ENCODE results near the gene MFAP4. TPM values are rescaled to one million over a fixed set of nuclear protein-coding genes. Genes with fewer than 3 reads are reported as not detected.

Gene MFAP4
- total and polyA plus RNA-seq, 9 of the 15 experiments (the other 6 are each of a cell fraction or from before 2014, with no cell fraction given) = 0.07 to 0.24 TPM; not detected in 7

DNA sequence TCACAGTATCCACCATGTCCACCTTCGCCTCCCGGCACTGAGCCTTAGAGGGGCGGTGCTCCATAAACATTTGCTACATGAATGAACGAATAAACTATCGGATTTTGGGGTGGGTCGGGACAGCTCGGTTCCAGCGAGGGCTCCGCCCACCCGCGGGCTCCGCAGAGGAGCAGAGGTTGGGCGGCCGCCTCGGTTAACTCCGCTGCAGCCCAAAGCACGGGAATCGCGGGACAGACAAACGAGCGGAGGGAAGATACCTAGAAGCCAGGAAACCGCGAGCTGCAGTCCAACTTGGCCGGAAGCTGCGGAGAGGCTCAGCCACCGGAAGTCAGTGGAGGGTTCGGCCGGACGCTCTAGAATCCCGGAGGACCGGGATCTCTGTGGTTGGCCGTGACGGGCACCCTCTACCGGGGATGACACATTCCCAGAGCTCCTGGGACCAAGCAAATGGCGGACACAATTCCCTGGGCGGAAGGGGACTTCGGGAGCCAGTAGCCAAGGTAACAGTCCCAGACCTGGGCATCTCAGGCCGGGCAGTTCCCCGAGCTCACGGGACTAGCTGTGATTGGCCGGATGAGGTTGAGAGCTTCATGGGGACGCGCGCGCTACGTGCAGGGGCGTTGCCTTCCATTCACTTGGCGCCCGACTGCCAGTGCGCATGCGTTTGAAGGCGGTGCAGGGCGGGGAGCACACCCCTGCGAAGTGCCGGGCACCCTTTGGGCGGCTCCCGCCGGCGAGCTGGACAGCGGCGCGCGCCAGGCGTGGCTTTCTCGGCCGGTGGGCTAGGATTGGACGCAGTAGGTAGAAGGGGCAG, 9.2 kb downstream of the MFAP4 start (continued):
- TF ChIP-seq ZNF347 (CRISPR knock-in tag; IDR thresholded peaks at IDR 0.05; ENCODE audit: low read depth) = no peak
- TF ChIP-seq RFX1 (IDR thresholded peaks at IDR 0.05) = peak; percentile 76
- TF ChIP-seq, protein P1, sequence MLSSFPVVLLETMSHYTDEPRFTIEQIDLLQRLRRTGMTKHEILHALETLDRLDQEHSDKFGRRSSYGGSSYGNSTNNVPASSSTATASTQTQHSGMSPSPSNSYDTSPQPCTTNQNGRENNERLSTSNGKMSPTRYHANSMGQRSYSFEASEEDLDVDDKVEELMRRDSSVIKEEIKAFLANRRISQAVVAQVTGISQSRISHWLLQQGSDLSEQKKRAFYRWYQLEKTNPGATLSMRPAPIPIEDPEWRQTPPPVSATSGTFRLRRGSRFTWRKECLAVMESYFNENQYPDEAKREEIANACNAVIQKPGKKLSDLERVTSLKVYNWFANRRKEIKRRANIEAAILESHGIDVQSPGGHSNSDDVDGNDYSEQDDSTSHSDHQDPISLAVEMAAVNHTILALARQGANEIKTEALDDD (IDR thresholded peaks at IDR 0.05) = no peak
- TF ChIP-seq, protein P2, sequence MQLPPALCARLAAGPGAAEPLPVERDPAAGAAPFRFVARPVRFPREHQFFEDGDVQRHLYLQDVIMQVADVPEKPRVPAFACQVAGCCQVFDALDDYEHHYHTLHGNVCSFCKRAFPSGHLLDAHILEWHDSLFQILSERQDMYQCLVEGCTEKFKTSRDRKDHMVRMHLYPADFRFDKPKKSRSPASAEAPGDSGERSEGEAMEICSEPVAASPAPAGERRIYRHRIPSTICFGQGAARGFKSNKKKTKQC (CRISPR knock-in tag; IDR thresholded peaks at IDR 0.05) = no peak
- TF ChIP-seq, protein P3, sequence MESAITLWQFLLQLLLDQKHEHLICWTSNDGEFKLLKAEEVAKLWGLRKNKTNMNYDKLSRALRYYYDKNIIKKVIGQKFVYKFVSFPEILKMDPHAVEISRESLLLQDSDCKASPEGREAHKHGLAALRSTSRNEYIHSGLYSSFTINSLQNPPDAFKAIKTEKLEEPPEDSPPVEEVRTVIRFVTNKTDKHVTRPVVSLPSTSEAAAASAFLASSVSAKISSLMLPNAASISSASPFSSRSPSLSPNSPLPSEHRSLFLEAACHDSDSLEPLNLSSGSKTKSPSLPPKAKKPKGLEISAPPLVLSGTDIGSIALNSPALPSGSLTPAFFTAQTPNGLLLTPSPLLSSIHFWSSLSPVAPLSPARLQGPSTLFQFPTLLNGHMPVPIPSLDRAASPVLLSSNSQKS (CRISPR knock-in tag; IDR thresholded peaks at IDR 0.05) = no peak
- TF ChIP-seq, protein P4, sequence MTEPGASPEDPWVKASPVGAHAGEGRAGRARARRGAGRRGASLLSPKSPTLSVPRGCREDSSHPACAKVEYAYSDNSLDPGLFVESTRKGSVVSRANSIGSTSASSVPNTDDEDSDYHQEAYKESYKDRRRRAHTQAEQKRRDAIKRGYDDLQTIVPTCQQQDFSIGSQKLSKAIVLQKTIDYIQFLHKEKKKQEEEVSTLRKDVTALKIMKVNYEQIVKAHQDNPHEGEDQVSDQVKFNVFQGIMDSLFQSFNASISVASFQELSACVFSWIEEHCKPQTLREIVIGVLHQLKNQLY (CRISPR knock-in tag; conservative IDR thresholded peaks at IDR 0.05) = no peak
- no peak for TF ChIP-seq KLF13 (tag; IDR thresholded peaks at IDR 0.05; ENCODE audit: borderline replicate concordance, low read depth)
- TF ChIP-seq, protein P5, sequence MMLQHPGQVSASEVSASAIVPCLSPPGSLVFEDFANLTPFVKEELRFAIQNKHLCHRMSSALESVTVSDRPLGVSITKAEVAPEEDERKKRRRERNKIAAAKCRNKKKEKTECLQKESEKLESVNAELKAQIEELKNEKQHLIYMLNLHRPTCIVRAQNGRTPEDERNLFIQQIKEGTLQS (IDR thresholded peaks at IDR 0.05) = no peak
- TF ChIP-seq, protein P5 (CRISPR knock-in tag; conservative IDR thresholded peaks at IDR 0.05) = no peak
- no peak for TF ChIP-seq SRSF9 (IDR thresholded peaks at IDR 0.05; ENCODE audit: borderline replicate concordance, low read depth, low read length)
- TF ChIP-seq LCOR (CRISPR knock-in tag; IDR thresholded peaks at IDR 0.05) = peak; percentile 67; the same call in 1 of the 2 replicates
- no peak; the same call in 1 of the 2 replicates for TF ChIP-seq ZBTB17 (CRISPR knock-in tag; IDR thresholded peaks at IDR 0.05)
- TF ChIP-seq, protein P6, sequence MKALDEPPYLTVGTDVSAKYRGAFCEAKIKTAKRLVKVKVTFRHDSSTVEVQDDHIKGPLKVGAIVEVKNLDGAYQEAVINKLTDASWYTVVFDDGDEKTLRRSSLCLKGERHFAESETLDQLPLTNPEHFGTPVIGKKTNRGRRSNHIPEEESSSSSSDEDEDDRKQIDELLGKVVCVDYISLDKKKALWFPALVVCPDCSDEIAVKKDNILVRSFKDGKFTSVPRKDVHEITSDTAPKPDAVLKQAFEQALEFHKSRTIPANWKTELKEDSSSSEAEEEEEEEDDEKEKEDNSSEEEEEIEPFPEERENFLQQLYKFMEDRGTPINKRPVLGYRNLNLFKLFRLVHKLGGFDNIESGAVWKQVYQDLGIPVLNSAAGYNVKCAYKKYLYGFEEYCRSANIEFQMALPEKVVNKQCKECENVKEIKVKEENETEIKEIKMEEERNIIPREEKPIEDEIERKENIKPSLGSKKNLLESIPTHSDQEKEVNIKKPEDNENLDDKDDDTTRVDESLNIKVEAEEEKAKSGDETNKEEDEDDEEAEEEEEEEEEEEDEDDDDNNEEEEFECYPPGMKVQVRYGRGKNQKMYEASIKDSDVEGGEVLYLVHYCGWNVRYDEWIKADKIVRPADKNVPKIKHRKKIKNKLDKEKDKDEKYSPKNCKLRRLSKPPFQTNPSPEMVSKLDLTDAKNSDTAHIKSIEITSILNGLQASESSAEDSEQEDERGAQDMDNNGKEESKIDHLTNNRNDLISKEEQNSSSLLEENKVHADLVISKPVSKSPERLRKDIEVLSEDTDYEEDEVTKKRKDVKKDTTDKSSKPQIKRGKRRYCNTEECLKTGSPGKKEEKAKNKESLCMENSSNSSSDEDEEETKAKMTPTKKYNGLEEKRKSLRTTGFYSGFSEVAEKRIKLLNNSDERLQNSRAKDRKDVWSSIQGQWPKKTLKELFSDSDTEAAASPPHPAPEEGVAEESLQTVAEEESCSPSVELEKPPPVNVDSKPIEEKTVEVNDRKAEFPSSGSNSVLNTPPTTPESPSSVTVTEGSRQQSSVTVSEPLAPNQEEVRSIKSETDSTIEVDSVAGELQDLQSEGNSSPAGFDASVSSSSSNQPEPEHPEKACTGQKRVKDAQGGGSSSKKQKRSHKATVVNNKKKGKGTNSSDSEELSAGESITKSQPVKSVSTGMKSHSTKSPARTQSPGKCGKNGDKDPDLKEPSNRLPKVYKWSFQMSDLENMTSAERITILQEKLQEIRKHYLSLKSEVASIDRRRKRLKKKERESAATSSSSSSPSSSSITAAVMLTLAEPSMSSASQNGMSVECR (CRISPR knock-in tag; IDR thresholded peaks at IDR 0.05) = no peak; the same call in 1 of the 2 replicates
- peak; percentile 82; the same call in 1 of the 2 replicates for TF ChIP-seq ETV5 (CRISPR knock-in tag; IDR thresholded peaks at IDR 0.05; ENCODE audit: low read depth)
- TF ChIP-seq LEF1 (IDR thresholded peaks at IDR 0.05) = no peak
- TF ChIP-seq ZNF644 (tag; IDR thresholded peaks at IDR 0.05; ENCODE audit: low read depth) = no peak
- no peak for TF ChIP-seq NR2F6 (CRISPR knock-in tag; IDR thresholded peaks at IDR 0.05)
- TF ChIP-seq RBFOX2 (IDR thresholded peaks at IDR 0.05; ENCODE audit: low read depth, low read length) = peak; percentile 88
- no peak for TF ChIP-seq ZNF583 (CRISPR knock-in tag; IDR thresholded peaks at IDR 0.05)
